GM21528 (cell line): ENCODE results near the gene CTNNA2.
"Not testable (repeated sequence)": the region's sequence is repeated elsewhere in the genome, so short reads cannot be mapped to it uniquely, and the experiment has no call there.

Experiments used
- ATAC-seq: cut with Tn5 transposase; IDR thresholded peaks from one replicate; pipeline ENCODE4 v1.9.1; 2021; ENCODE audit warnings: mild to moderate bottlenecking, moderate library complexity; ENCODE audit not compliant: unreplicated experiment, low FRiP score

CTNNA2 gene

GRCh38 chr2:80167284-80167808, 654.5 kb downstream of the CTNNA2 start:
- no peak for ATAC-seq

DNA sequence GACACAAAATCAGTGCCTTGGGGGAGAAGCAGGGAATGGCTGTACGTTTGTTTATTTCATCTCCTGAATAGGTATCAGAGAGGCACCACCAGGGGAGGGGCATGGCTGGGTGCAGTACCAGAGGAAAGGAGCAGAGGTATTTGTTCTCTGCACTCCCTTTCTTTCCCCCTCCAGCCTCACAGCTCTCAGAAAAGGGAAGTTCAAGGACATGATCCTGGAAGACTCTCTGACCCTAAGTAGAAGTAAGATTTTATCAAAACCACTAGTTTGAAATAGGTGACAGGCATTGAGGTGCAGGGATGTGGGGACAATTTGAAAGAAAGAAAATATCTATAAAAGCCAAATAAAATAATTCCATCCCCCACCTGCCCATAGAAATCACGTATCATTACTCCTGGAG, 655.2 kb downstream of the CTNNA2 start:
- ATAC-seq = no peak

GRCh38 chr2:80168801-80169200, 656.0 kb downstream of the CTNNA2 start:
- no peak for ATAC-seq

DNA sequence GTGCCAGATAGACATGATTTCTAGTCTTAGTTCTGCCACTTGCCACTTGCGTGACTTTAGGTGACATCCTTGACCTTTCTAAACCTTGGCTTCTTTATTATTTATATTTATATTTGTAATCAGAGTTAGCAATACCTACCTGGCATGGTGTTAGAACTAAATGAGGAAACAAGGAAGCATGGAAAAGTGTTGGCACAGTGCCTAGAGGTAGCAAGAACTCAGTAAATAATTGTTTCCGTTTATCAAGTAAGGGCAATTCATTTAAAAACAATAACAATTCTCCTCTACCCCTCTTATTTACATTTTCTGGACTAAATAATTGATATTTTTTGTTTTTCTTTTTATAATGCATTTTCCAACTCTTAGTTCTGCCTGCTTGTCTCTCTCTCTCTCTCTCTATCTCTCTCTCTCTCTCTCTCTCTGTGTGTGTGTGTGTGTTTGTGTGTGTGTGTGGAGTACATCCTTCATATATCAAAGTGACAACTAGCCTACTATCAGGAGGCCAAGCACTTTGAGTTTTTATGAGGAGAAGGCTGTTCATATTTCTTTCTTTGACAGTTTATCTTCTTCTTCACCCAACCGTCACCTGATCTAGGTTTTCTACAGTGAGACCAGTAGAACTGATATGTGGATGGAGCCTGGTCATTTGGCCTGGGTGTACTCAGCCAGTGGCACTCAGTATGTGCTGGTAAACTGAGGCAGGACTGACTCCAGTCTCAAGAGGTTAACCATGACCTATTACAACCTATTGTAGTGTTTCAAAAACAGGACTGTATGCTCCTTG, 657.2 kb downstream of the CTNNA2 start:
- ATAC-seq = no peak

GRCh38 chr2:80185091-80185490, 672.2 kb downstream of the CTNNA2 start:
- ATAC-seq = no peak

DNA sequence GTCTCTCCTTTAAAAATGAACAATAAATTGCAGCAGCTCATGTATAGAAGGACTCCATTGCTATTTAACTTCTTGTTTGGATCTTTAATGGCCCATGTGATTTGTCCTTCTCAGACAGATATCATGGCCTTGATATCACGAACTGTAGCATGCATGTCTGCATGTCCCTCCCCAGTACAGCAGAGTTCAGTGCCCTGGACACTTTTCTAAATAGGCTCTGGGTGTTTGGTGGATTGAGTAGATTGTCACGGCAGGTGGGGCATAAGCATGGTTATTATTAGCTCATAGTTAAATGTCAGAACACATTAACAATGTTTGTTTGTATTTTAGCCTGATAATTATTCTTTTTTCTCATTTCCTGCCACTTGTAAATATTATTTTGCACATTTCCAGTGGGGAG, 673.4 kb downstream of the CTNNA2 start:
- no peak for ATAC-seq

DNA sequence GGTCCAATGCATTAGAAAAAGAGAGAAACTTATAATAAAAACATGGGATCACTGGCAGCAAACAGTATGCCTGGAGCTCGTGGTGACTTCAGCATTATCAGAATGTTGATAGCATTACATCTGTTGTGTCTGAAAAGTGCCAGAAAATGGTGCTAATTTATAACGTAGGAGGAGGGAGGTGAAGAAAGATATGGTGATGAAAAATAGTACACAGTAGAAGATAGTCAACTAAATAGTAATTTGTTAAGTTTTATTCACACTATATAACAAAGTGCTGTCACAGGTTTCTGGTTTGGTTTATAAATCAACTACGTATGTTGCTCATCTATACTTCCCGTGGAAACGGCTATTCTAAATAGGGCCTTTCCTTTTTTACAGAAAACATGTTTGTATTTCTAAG, 674.3 kb downstream of the CTNNA2 start:
- ATAC-seq = no peak

DNA sequence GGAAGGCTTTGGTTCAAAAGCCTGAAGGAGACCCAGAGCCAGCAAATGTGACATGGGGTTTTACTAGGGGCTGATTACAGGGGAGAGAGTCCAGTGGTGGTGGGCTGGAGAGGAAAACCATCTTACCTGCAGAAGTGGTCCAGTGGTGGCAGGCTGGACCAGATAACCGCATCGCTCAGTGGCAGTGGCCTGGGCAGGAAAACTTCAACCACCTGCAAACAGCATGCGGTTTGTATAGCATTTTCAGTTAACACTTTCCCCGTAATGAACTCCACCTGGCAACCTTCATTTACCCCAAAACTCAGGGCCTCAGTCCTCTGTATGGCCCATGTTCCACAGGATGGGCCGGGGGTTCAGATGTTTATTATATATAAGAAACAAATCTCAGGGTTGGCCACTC, 677.3 kb downstream of the CTNNA2 start:
- ATAC-seq = no peak

- no peak for ATAC-seq
Observed at GRCh38 chr2:80193566-80193965, 680.7 kb downstream of the CTNNA2 start.

DNA sequence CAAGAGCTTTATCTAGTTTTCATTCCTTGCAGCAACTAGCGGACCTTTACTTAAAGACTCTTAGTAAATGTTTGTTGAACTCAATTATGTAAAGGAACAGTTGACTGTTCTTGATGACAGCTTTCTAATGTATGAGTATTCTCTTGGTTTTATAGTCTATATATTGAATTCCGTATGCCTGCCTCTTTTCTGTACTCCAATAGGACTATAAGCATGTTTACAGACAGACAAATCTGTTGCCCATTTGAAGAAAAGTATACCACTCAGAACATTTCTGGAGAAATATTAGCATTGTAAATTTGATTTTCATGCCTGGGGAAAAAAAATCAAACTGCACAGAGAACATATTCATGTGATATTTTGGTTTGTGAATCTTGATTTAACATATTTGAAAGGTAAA, 682.2 kb downstream of the CTNNA2 start:
- no peak for ATAC-seq

- ATAC-seq = no peak
Observed at GRCh38 chr2:80198042-80198441, 685.2 kb downstream of the CTNNA2 start.

DNA sequence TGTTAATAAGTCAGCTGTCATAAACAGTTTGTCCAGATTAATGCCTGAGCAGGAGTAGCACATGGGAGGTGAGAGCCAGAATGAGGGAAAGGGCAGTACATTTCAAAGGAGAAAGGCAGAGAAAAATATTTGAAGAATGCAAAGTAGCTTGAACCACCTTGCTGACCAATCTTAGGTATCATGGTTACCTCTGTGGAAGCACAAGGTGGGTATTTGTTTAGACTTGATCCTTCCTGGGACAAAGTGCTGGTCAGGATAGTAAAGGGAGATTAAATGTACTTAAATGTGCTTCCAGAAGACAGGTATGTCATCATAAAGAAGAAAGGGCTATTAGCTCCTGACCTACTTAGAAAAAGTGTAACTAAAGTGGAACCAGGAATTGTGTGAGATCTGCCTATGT, 686.7 kb downstream of the CTNNA2 start:
- no peak for ATAC-seq

- ATAC-seq = not testable (repeated sequence)
Observed at GRCh38 chr2:80203929-80204328, 691.1 kb downstream of the CTNNA2 start.

DNA sequence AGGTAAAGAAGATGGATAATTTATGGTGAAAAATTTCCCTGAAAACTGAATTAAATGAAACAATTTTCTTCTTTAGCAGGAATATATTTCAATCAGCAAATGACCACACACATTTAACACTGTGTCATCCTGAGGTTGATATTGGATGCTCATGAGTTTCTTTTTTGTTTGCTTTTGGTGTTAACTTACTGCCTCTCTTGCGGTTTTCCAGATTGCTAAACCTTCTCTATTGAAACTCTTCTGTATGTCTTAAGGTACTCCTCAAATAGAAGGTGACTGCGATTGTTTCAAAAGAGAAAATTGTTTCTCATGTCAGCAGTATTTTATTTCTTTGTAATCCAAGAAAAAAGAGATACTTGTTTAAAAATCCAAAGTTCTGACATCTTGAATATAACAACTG, 692.6 kb downstream of the CTNNA2 start:
- no peak for ATAC-seq

GRCh38 chr2:80209458-80209857, 696.6 kb downstream of the CTNNA2 start:
- no peak for ATAC-seq

- ATAC-seq = no peak
Observed at GRCh38 chr2:80217446-80217845, 704.6 kb downstream of the CTNNA2 start.

- no peak for ATAC-seq
Observed at GRCh38 chr2:80222644-80223043, 709.8 kb downstream of the CTNNA2 start.

GRCh38 chr2:80231421-80231820, 718.6 kb downstream of the CTNNA2 start:
- no peak for ATAC-seq

- no peak for ATAC-seq
Observed at GRCh38 chr2:80233333-80233732, 720.5 kb downstream of the CTNNA2 start.

GRCh38 chr2:80238692-80239469, 726.0 kb downstream of the CTNNA2 start:
- no peak for ATAC-seq

- ATAC-seq = no peak
Observed at GRCh38 chr2:80242355-80242910, 729.6 kb downstream of the CTNNA2 start.
